Upper lobe of left lung (tissue), 6 donors: ENCODE measurements around the gene STAT5B. TPM values are rescaled to one million over a fixed set of nuclear protein-coding genes. Genes with fewer than 3 reads are reported as not detected.
"Not testable (repeated sequence)": the region's sequence is repeated elsewhere in the genome, so short reads cannot be mapped to it uniquely, and the experiment has no call there.

ENCODE experiments used
- ATAC-seq, 2 donors: fragments of 200-7000 bp; cut with Tn5 transposase; one replicate each; pipeline ENCODE4 v1.9.1; 2022; ENCODE audit warnings: mild to moderate bottlenecking in 2 of 2, moderate library complexity in 2 of 2; ENCODE audit not compliant: low FRiP score in 2 of 2
- DNase-seq, 2 donors: peaks; one replicate each; pipeline ENCODE4 v3.0.0-alpha.2; 2019 to 2020
- H3K27ac ChIP-seq, 4 donors: fragments of 200-600 bp; sonication (generic); one replicate each; pipeline ENCODE4 v1.5.1; 2016 to 2019
- H3K27me3 ChIP-seq, 4 donors: fragments of 200-600 bp; sonication (generic); one replicate each; pipeline ENCODE4 v1.5.1; 2017 to 2019
- H3K36me3 ChIP-seq, 4 donors: fragments of 200-600 bp; sonication (generic); one replicate each; pipeline ENCODE4 v1.5.1; 2016 to 2019
- H3K4me1 ChIP-seq, 4 donors: fragments of 200-600 bp; sonication (generic); one replicate each; pipeline ENCODE4 v1.5.1; 2018 to 2019
- H3K4me3 ChIP-seq, 4 donors: fragments of 200-600 bp; sonication (generic); one replicate each; pipeline ENCODE4 v1.5.1; 2017 to 2019; ENCODE audit warnings: mild to moderate bottlenecking in 2 of 4, moderate library complexity in 1 of 4
- H3K9me3 ChIP-seq, 4 donors: fragments of 200-600 bp; sonication (generic); one replicate each; pipeline ENCODE4 v1.5.1; 2018 to 2019
- CTCF ChIP-seq, 6 experiments: fragments of 450-650 bp in 4 of 6; fragments of 200-600 bp in 2 of 6; sonication (generic) in 2 of 6; IDR thresholded peaks; one replicate each; pipeline ENCODE4 v1.5.1; 2016 to 2019; ENCODE audit warnings: antibody characterized with exemption in 6 of 6
- EP300 ChIP-seq, 4 donors: sonication (generic); formaldehyde crosslinking; IDR thresholded peaks; one replicate each; pipeline ENCODE4 v1.5.1; 2017; ENCODE audit warnings: antibody characterized with exemption in 4 of 4, control low read depth in 2 of 4
- POLR2A ChIP-seq, 4 donors: fragments of 450-650 bp; IDR thresholded peaks; one replicate each; pipeline ENCODE4 v1.5.1; 2016 to 2017; ENCODE audit warnings: antibody characterized with exemption in 4 of 4, mild to moderate bottlenecking in 2 of 4
- POLR2AphosphoS5 ChIP-seq, 2 donors: sonication (generic); formaldehyde crosslinking; IDR thresholded peaks; one replicate each; pipeline ENCODE4 v1.5.1; 2017; ENCODE audit warnings: antibody characterized with exemption in 2 of 2
- WGBS, 2 donors: methylation state at CpG; one replicate each; pipeline ENCODE4 v1.1.5; 2017 to 2018; 5-methylcytosine and 5-hydroxymethylcytosine counted together
- total RNA-seq, 6 donors: library from RNA; depleted of rRNA in 4 of 6; stranded (reverse); fragments of >200 nt in 4 of 6; gene quantifications; one replicate each; pipeline versions ENCODE4 v1.1.0 to v1.2.1, GENCODE V29; 2016 to 2021
- donor health status: DM: no; HTN: no; CAD: no; lungs with moderate emphysema.
- donor health status: DM: no; HTN: yes; CAD: no; lungs with severe emphysema.

Gene STAT5B
- total RNA-seq, 6 donors from 2014 or later = 48.6 to 115 (median 66.3) TPM

- H3K4me3 ChIP-seq = no peak overlapping the region
- WGBS, 2 donors = 52 to 60% methylated on average over 3 of the region's 3 CpGs
- DNase-seq (peak in 1 of 2 donors; percentile 70), ATAC-seq (peak; percentile 36 to 63)
- H3K27me3 ChIP-seq = no peaks in the 10 kb centered on the region
- H3K36me3 ChIP-seq = peaks cover 10 to 75% (median 37%) of the 10 kb centered on the region in 4 donors
- peak; percentile 49 to 71 (median 58) for TF ChIP-seq CTCF (IDR thresholded peaks at IDR 0.05)
- TF ChIP-seq POLR2A (IDR thresholded peaks at IDR 0.05) = no peak
- H3K4me1 ChIP-seq = peaks cover 0 to 2% (median 0%) of the 10 kb centered on the region in 4 donors
- no peak overlapping the region for H3K27ac ChIP-seq
- H3K9me3 ChIP-seq = no peaks in the 10 kb centered on the region
Measured at GRCh38 chr17:42221886-42222745, 54.1 kb downstream of the STAT5B start.

- H3K9me3 ChIP-seq, DNase-seq, H3K4me3 ChIP-seq, H3K27me3 ChIP-seq, H3K27ac ChIP-seq, ATAC-seq, H3K4me1 ChIP-seq: not testable (repeated sequence)
- no CpG with 5 or more reads among the region's 17 CpGs for WGBS, 2 donors
- peaks cover 26 to 89% (median 57%) of the 10 kb centered on the region in 4 donors for H3K36me3 ChIP-seq
Measured at GRCh38 chr17:42219280-42219679, 56.9 kb downstream of the STAT5B start.

GRCh38 chr17:42214156-42214555 is 62.0 kb downstream of the STAT5B start:
- 77 to 80% methylated on average over 2 of the region's 2 CpGs for WGBS, 2 donors
- Histone ChIP-seq H3K4me1 (no peaks in the 10 kb centered on the region), H3K4me3 (no peak overlapping the region), H3K36me3 (peaks cover 39 to 97% (median 70%) of the 10 kb centered on the region in 4 donors), H3K27ac (no peak overlapping the region), H3K27me3 (no peaks in the 10 kb centered on the region), H3K9me3 (no peaks in the 10 kb centered on the region)
- ATAC-seq = no peak
- TF ChIP-seq POLR2A (IDR thresholded peaks at IDR 0.05) (no peak), CTCF (IDR thresholded peaks at IDR 0.05) (no peak), POLR2AphosphoS5 (IDR thresholded peaks at IDR 0.05) (no peak), EP300 (IDR thresholded peaks at IDR 0.05) (no peak)
- no peak for DNase-seq

- no peak overlapping the region for H3K4me3 ChIP-seq
- H3K27me3 ChIP-seq = no peaks in the 10 kb centered on the region
- no peak for DNase-seq
- H3K27ac ChIP-seq = no peak overlapping the region
- H3K4me1 ChIP-seq = no peaks in the 10 kb centered on the region
- ATAC-seq = no peak
- no peaks in the 10 kb centered on the region for H3K9me3 ChIP-seq
- peaks cover 35 to 99% (median 70%) of the 10 kb centered on the region in 4 donors for H3K36me3 ChIP-seq
- TF ChIP-seq CTCF (IDR thresholded peaks at IDR 0.05) = no peak
- TF ChIP-seq POLR2A (IDR thresholded peaks at IDR 0.05) = no peak
- TF ChIP-seq POLR2AphosphoS5 (IDR thresholded peaks at IDR 0.05) = no peak
- TF ChIP-seq EP300 (IDR thresholded peaks at IDR 0.05) = no peak
- WGBS, 2 donors = 79 to 85% methylated on average over 7 of the region's 7 CpGs
Measured at GRCh38 chr17:42212382-42212781, 63.8 kb downstream of the STAT5B start.

- not testable (repeated sequence) for H3K4me3 ChIP-seq, H3K4me1 ChIP-seq, H3K9me3 ChIP-seq, H3K27ac ChIP-seq, H3K27me3 ChIP-seq
- DNase-seq (peak in 1 of 2 donors; percentile 26), ATAC-seq (peak; percentile 55 to 75)
- WGBS, 2 donors = 72 to 80% methylated on average over 5 to 9 of the region's 9 CpGs
- peaks cover 33 to 99% (median 70%) of the 10 kb centered on the region in 4 donors for H3K36me3 ChIP-seq
- TF ChIP-seq POLR2AphosphoS5 (IDR thresholded peaks at IDR 0.05) = peak in 1 of 2 donors; percentile 41
Measured at GRCh38 chr17:42211921-42212341, 64.3 kb downstream of the STAT5B start.

GRCh38 chr17:42210046-42210445 is 66.1 kb downstream of the STAT5B start:
- ATAC-seq (no peak), DNase-seq (no peak)
- TF ChIP-seq EP300 (IDR thresholded peaks at IDR 0.05) (no peak), POLR2A (IDR thresholded peaks at IDR 0.05) (no peak), CTCF (IDR thresholded peaks at IDR 0.05) (no peak), POLR2AphosphoS5 (IDR thresholded peaks at IDR 0.05) (no peak)
- no peaks in the 10 kb centered on the region for H3K4me1 ChIP-seq
- no peak overlapping the region for H3K27ac ChIP-seq
- H3K27me3 ChIP-seq = no peaks in the 10 kb centered on the region
- 94% methylated on average over 6 of the region's 6 CpGs for WGBS, 2 donors
- H3K4me3 ChIP-seq = no peak overlapping the region
- H3K9me3 ChIP-seq = no peaks in the 10 kb centered on the region
- H3K36me3 ChIP-seq = peaks cover 23 to 99% (median 66%) of the 10 kb centered on the region in 4 donors

- H3K9me3 ChIP-seq, H3K4me1 ChIP-seq, ATAC-seq, DNase-seq, H3K4me3 ChIP-seq, H3K27me3 ChIP-seq: not testable (repeated sequence)
- H3K36me3 ChIP-seq = peaks cover 20 to 100% (median 71%) of the 10 kb centered on the region in 4 donors
- 57 to 70% methylated on average over 8 of the region's 8 CpGs for WGBS, 2 donors
- peak overlapping the region in 1 of 4 donors; percentile 10 for H3K27ac ChIP-seq
Measured at GRCh38 chr17:42206153-42206612, 70.0 kb downstream of the STAT5B start.
